DOHH2 (cell line): ENCODE data around the gene SLC22A13.

Source experiments
- H3F3A ChIP-seq: fragments of 200-600 bp; sonication (generic), shearing (Covaris generic); 2 replicates; pipeline ENCODE4 v1.6.0; 2016; ENCODE audit warnings: antibody characterized with exemption, mild to moderate bottlenecking; ENCODE audit not compliant: control insufficient read depth, insufficient read depth
- H3K27ac ChIP-seq: fragments of 200-600 bp; sonication (generic); 2 replicates; pipeline ENCODE4 v1.5.1; 2014; ENCODE audit warnings: low read depth, mild to moderate bottlenecking, low read length, moderate library complexity
- H3K27me3 ChIP-seq: fragments of 200-600 bp; sonication (generic); 2 replicates; pipeline ENCODE4 v1.6.1; 2014; ENCODE audit warnings: mild to moderate bottlenecking, low read length, mixed read lengths; ENCODE audit not compliant: control insufficient read depth
- H3K36me3 ChIP-seq: fragments of 200-600 bp; sonication (generic); 2 replicates; pipeline ENCODE4 v1.6.1; 2014; ENCODE audit warnings: mild to moderate bottlenecking, low read length, moderate library complexity, mixed read lengths; ENCODE audit not compliant: control insufficient read depth
- H3K4me1 ChIP-seq: fragments of 200-600 bp; sonication (generic); 2 replicates; pipeline ENCODE4 v1.6.1; 2014; ENCODE audit warnings: mild to moderate bottlenecking, low read length, mixed read lengths; ENCODE audit not compliant: control insufficient read depth
- H3K4me2 ChIP-seq: fragments of 200-600 bp; sonication (generic); 2 replicates; pipeline ENCODE4 v1.6.0; 2014; ENCODE audit warnings: mild to moderate bottlenecking, low read length, moderate library complexity
- H3K4me3 ChIP-seq: fragments of 200-600 bp; sonication (generic); 2 replicates; pipeline ENCODE4 v1.5.1; 2014; ENCODE audit warnings: mild to moderate bottlenecking, low read length, mixed read lengths
- H3K79me2 ChIP-seq: fragments of 200-600 bp; sonication (generic); 2 replicates; pipeline ENCODE4 v1.6.1; 2014; ENCODE audit warnings: mild to moderate bottlenecking, low read length, mixed read lengths; ENCODE audit not compliant: control insufficient read depth
- H3K9me2 ChIP-seq: fragments of 200-600 bp; sonication (generic); replicated peaks from 2 replicates; pipeline ENCODE4 v1.6.1; 2014; ENCODE audit warnings: mild to moderate bottlenecking, low read length, mixed read lengths; ENCODE audit not compliant: control insufficient read depth
- H3K9me3 ChIP-seq: fragments of 200-600 bp; sonication (generic); 2 replicates; pipeline ENCODE4 v1.6.1; 2014; ENCODE audit warnings: antibody characterized with exemption, low read length, mixed read lengths; ENCODE audit not compliant: control insufficient read depth, insufficient read depth
- H4K20me1 ChIP-seq: fragments of 200-600 bp; sonication (generic); 2 replicates; pipeline ENCODE4 v1.6.0; 2014; ENCODE audit warnings: low read depth, mild to moderate bottlenecking, antibody characterized with exemption, low read length, moderate library complexity; ENCODE audit not compliant: control insufficient read depth, insufficient read depth
- EZH2phosphoT487 ChIP-seq: fragments of 200-600 bp; sonication (generic); IDR thresholded peaks from 2 replicates; pipeline ENCODE4 v1.6.1; 2017; ENCODE audit warnings: borderline replicate concordance, mild to moderate bottlenecking, antibody characterized with exemption, low read length, moderate library complexity, mixed read lengths
- TF ChIP-seq, protein P1 (sequence below): fragments of 200-600 bp; sonication (generic); IDR thresholded peaks from one replicate; pipeline ENCODE4 v1.5.1; 2014; ENCODE audit warnings: antibody characterized with exemption, mild to moderate bottlenecking, low read depth, low read length; ENCODE audit not compliant: poor library complexity, severe bottlenecking

Gene SLC22A13

DNA sequence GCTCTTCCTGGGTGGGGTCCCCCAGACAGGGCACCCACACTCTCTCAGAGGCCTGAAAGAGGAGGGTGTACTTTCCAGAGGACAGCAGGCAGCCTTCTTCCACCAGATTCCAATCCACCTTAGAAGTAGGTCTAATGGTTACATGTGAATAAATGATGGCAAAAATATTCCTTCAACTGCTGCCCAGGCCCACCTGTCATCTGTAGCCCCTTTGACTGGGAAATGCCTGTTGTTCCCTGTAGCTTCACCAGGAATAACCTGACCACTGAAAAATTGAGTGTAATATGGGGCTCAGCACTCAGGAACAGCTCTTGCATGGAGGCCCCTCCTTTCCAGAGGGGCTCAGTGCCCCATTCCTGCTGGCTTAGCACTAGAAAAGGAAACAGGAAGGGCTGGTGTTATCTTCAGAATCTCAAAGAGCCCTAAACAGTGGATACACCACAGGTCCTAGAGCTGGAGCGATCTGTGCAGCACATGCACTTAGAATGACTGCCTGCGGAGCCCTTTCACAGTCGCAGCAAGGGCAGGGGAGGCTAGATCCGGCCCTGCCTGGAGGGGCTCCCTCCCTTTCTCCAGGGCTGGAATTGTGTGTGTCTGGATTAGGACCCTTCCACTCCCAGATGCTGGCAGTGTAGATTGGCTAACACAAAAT, 48.6 kb downstream of the SLC22A13 start:
- H4K20me1 ChIP-seq, result no peaks in the 10 kb centered on the region
- no peak overlapping the region for H3K4me2 ChIP-seq
- no peaks in the 10 kb centered on the region for H3F3A ChIP-seq
- peaks cover 28% of the 10 kb centered on the region for H3K27me3 ChIP-seq
- H3K79me2 ChIP-seq, result no peaks in the 10 kb centered on the region
- no peaks in the 10 kb centered on the region for H3K4me1 ChIP-seq
- no peak overlapping the region for H3K4me3 ChIP-seq
- H3K9me2 ChIP-seq, result no peaks in the 10 kb centered on the region
- no peak overlapping the region for H3K27ac ChIP-seq
- no peaks in the 10 kb centered on the region for H3K9me3 ChIP-seq
- H3K36me3 ChIP-seq, result no peaks in the 10 kb centered on the region
- no peak for TF ChIP-seq EZH2phosphoT487
- TF ChIP-seq, protein P1, sequence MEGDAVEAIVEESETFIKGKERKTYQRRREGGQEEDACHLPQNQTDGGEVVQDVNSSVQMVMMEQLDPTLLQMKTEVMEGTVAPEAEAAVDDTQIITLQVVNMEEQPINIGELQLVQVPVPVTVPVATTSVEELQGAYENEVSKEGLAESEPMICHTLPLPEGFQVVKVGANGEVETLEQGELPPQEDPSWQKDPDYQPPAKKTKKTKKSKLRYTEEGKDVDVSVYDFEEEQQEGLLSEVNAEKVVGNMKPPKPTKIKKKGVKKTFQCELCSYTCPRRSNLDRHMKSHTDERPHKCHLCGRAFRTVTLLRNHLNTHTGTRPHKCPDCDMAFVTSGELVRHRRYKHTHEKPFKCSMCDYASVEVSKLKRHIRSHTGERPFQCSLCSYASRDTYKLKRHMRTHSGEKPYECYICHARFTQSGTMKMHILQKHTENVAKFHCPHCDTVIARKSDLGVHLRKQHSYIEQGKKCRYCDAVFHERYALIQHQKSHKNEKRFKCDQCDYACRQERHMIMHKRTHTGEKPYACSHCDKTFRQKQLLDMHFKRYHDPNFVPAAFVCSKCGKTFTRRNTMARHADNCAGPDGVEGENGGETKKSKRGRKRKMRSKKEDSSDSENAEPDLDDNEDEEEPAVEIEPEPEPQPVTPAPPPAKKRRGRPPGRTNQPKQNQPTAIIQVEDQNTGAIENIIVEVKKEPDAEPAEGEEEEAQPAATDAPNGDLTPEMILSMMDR, result no peak

DNA sequence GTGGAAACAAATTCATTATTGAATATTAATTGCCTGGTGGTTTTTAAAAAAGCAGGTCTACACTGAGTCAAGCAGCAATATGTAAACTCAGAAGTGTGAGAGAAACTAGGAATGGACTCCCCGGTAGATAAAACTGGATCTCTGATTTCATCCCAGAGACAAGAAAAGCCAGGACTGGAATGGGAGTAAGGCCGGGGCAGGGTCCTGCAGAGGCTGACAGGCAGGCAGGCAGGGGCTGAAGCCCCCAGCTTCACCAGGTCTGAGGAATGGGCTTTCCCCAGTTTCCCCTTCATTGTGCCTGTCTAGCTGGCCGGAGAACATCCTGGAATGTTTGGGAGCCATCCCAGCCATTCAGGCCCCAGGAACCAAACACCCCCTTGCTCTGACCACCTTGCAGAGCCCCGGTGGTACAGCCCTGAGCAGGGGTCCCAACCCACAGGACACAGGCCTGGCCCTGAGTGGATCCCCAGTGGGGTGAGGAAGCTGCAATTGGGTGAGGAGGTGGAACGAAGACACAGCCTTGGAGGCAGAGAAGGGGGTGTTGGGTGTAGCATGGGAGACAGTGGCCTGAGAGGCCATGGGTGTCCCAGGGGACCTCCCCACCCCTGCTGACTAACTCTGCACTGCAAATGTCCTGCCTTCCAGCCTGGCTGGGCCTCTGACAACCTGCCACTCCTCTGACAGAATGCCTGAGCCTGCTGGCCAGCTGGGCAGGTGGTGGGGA, 49.3 kb downstream of the SLC22A13 start:
- Histone ChIP-seq H3K9me3 (no peaks in the 10 kb centered on the region), H3K9me2 (no peaks in the 10 kb centered on the region), H3K27ac (no peak overlapping the region), H3K4me1 (no peaks in the 10 kb centered on the region), H3K79me2 (no peaks in the 10 kb centered on the region), H3K27me3 (peaks cover 21% of the 10 kb centered on the region), H4K20me1 (no peaks in the 10 kb centered on the region), H3F3A (no peaks in the 10 kb centered on the region), H3K4me2 (no peak overlapping the region), H3K36me3 (no peaks in the 10 kb centered on the region), H3K4me3 (no peak overlapping the region)
- TF ChIP-seq EZH2phosphoT487, result no peak
- TF ChIP-seq, protein P1, result no peak

DNA sequence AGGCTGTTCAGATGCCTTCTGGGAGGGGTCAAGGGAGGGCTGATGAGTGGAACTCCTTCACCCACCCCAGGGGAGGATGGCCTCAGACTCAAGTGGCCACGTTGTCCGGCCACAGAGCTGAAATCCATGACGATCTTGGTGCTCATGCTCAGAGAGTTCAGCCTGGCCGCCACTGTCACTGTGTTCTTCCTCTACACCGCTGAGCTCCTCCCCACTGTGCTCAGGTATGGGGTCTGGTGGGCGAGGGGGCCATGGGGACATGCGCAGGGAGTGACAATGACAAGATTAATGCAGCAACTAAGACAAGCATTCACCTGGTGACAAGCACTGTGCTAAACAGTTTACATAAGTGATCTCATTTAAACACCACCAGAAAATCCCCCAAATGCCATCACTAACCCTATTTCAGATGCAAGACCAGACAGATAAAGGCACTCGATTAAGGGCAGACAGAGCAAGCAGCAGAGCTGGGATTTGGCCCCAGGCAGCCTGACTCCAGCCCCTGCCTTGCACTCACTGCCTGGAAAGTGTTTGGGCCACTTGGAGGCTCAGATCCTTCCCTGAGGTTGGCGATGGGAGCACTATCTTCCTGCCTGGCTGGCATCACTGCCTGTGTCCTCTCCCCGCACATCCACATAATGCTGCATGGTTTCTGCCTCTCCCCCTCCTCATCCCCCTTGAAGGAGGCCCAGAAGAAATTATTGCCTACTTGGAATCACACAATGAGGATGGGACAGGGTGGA, 50.0 kb downstream of the SLC22A13 start:
- Histone ChIP-seq H3K4me1 (no peaks in the 10 kb centered on the region), H4K20me1 (no peaks in the 10 kb centered on the region), H3K4me3 (no peak overlapping the region), H3K79me2 (no peaks in the 10 kb centered on the region), H3K27me3 (peaks cover 18% of the 10 kb centered on the region), H3F3A (no peaks in the 10 kb centered on the region), H3K9me3 (no peaks in the 10 kb centered on the region), H3K4me2 (no peak overlapping the region), H3K36me3 (no peaks in the 10 kb centered on the region), H3K27ac (no peak overlapping the region), H3K9me2 (no peaks in the 10 kb centered on the region)
- TF ChIP-seq EZH2phosphoT487, result no peak
- TF ChIP-seq, protein P1, result no peak
